ENCODE results near the gene PAM. TPM values are rescaled to one million over a fixed set of nuclear protein-coding genes. Genes with fewer than 3 reads are reported as not detected.
"Not testable (repeated sequence)": the region's sequence is repeated elsewhere in the genome, so short reads cannot be mapped to it uniquely, and the experiment has no call there.

Gene PAM
- total and polyA plus RNA-seq, 7 donors: 14.3 to 261 (median 198) TPM

- H3K27me3 ChIP-seq: no peaks in the 10 kb centered on the region
- no peak overlapping the region for H3K4me3 ChIP-seq
- TF ChIP-seq EP300 (IDR thresholded peaks at IDR 0.05): no peak
- TF ChIP-seq POLR2A (IDR thresholded peaks at IDR 0.05): no peak
- no peak for TF ChIP-seq POLR2AphosphoS5 (IDR thresholded peaks at IDR 0.05)
- no peak for TF ChIP-seq CTCF (IDR thresholded peaks at IDR 0.05)
- H3K4me1 ChIP-seq: peaks cover 0 to 14% (median 13%) of the 10 kb centered on the region in 4 donors
- DNase-seq: no peak
- WGBS, 2 donors: 81 to 83% methylated on average over 1 of the region's 1 CpG
- no peak overlapping the region for H3K27ac ChIP-seq
- H3K9me3 ChIP-seq: no peaks in the 10 kb centered on the region
- intact Hi-C loops (cut with DNase I): no loop called here
- H3K36me3 ChIP-seq: no peaks in the 10 kb centered on the region
These were observed 17.2 kb downstream of the PAM start for GRCh38 chr5:102772273-102772672.

GRCh38 chr5:102773133-102773532 is 18.0 kb downstream of the PAM start:
- H3K4me3 ChIP-seq: no peak overlapping the region
- intact Hi-C loops (cut with DNase I): no loop called here
- no peaks in the 10 kb centered on the region for H3K27me3 ChIP-seq
- WGBS, 2 donors: 56 to 64% methylated on average over 1 of the region's 1 CpG
- H3K4me1 ChIP-seq: peaks cover 0 to 20% (median 14%) of the 10 kb centered on the region in 4 donors
- H3K9me3 ChIP-seq: no peaks in the 10 kb centered on the region
- H3K27ac ChIP-seq: no peak overlapping the region
- TF ChIP-seq POLR2AphosphoS5 (IDR thresholded peaks at IDR 0.05) (no peak), POLR2A (IDR thresholded peaks at IDR 0.05) (no peak), EP300 (IDR thresholded peaks at IDR 0.05) (no peak), CTCF (IDR thresholded peaks at IDR 0.05) (no peak)
- no peaks in the 10 kb centered on the region for H3K36me3 ChIP-seq
- DNase-seq: no peak

- DNase-seq; H3K4me3 ChIP-seq; intact Hi-C loops (cut with DNase I); H3K27me3 ChIP-seq; H3K9me3 ChIP-seq; H3K27ac ChIP-seq; H3K36me3 ChIP-seq: not testable (repeated sequence)
- peaks cover 0 to 36% (median 27%) of the 10 kb centered on the region in 4 donors for H3K4me1 ChIP-seq
These were observed 20.7 kb downstream of the PAM start for GRCh38 chr5:102775756-102776155.

DNA sequence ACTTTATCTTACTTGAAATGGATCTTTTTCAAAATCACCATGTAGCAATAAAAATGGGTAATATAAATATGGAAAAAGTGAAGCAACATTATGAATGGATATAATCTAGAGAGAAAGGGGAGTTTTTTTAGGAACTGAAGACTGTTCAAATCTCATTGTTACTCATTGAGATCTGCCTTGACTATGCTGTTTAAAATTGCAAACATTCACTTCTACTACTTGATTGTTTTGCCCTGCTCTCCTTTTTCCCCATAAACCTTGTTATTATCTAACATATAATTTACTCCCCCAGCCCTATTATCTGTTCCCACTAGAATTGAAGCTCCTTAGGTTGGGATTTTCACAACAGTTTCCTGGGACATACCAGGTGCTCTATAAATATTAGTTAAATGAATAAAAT is 22.0 kb downstream of the PAM start:
- no peak for DNase-seq
- Histone ChIP-seq H3K9me3 (no peaks in the 10 kb centered on the region), H3K4me3 (no peak overlapping the region), H3K27me3 (no peaks in the 10 kb centered on the region), H3K36me3 (no peaks in the 10 kb centered on the region), H3K27ac (no peak overlapping the region), H3K4me1 (peaks cover 0 to 41% (median 30%) of the 10 kb centered on the region in 4 donors)
- TF ChIP-seq EP300 (IDR thresholded peaks at IDR 0.05): no peak
- no peak for TF ChIP-seq CTCF (IDR thresholded peaks at IDR 0.05)
- no peak for TF ChIP-seq POLR2A (IDR thresholded peaks at IDR 0.05)
- TF ChIP-seq POLR2AphosphoS5 (IDR thresholded peaks at IDR 0.05): no peak
- intact Hi-C loops (cut with DNase I): no loop called here

GRCh38 chr5:102778478-102778877 is 23.4 kb downstream of the PAM start:
- H3K27me3 ChIP-seq: no peaks in the 10 kb centered on the region
- WGBS, 2 donors: 65 to 73% methylated on average over 3 of the region's 3 CpGs
- TF ChIP-seq CTCF (IDR thresholded peaks at IDR 0.05): no peak
- no peak for TF ChIP-seq POLR2A (IDR thresholded peaks at IDR 0.05)
- no peak for TF ChIP-seq EP300 (IDR thresholded peaks at IDR 0.05)
- TF ChIP-seq POLR2AphosphoS5 (IDR thresholded peaks at IDR 0.05): no peak
- H3K36me3 ChIP-seq: no peaks in the 10 kb centered on the region
- no peak for DNase-seq
- peaks cover 0 to 53% (median 35%) of the 10 kb centered on the region in 4 donors for H3K4me1 ChIP-seq
- no peaks in the 10 kb centered on the region for H3K9me3 ChIP-seq
- H3K27ac ChIP-seq: no peak overlapping the region
- no peak overlapping the region for H3K4me3 ChIP-seq
- intact Hi-C loops (cut with DNase I): no loop called here
